Cerebellar cortex (tissue), 1 donor: ENCODE measurements around the gene GTF2H1.
"Not testable (repeated sequence)": the region's sequence is repeated elsewhere in the genome, so short reads cannot be mapped to it uniquely, and the experiment has no call there.

ENCODE experiments used
- DNase-seq: peaks from one replicate; pipeline ENCODE4 v3.0.0-alpha.2; 2015; ENCODE audit warnings: low spot score

The GTF2H1 gene

GRCh38 chr11:18375941-18376340 lies 53.6 kb downstream of the GTF2H1 start:
- no peak for DNase-seq

GRCh38 chr11:18379201-18379600 lies 56.8 kb downstream of the GTF2H1 start:
- DNase-seq, result peak; percentile 64

DNA sequence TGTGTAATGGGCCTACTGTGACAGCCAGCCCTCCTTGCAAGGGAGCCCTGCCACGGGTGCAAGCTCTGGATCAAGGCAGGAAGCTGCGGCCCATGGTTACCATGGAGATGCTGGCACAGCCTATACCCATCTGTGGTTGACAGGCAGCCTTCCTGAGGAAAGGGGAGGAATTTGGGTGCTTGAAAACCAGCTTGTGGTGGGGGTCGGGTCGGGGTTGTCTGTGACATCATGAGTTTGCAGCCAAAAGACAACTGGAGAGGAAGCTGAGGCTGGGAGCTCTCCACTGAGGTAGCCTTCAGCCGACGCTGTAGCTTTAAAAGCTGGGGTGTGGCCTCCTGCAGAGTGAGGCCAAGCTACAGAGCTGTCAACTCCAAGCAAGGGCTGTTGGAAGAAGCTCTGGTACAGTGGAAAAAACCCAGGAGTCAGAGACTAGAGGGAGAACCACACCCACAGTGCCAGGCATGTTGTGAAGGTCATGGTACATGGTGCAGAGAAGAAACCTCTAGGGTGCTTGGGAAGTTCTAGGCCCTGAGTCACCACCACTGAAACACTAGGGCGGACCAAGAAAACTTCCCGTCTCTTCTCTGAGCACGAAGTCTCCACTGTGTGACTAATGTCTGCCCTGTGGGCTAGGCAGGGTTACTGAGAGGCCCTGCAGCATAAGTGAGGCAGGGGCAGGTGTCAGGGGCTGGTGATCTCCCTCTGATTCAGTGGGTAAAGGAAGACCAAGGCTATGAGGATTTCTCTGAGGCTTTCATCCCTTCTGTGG lies 61.2 kb downstream of the GTF2H1 start:
- peak; percentile 91 for DNase-seq

GRCh38 chr11:18384157-18384641 lies 61.8 kb downstream of the GTF2H1 start:
- peak; percentile 62 for DNase-seq

DNA sequence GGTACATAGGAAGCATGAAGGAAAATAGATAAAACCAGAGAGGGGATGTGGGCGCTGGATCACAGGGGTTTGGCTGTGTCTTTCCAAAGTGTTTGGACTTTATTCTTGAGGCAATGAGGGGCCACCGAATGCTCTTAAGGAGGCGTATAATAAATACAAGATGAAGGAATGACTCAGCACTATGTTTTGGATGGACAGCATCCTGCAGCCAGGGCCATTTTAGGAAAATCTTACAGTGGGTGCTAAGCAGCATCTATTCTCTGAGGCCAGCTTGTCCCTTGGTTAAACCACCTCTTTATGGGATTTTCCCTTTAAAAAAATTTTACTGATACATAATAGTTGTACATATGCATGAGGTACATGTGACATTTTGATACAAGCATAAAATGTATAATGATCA lies 67.7 kb downstream of the GTF2H1 start:
- no peak for DNase-seq

DNA sequence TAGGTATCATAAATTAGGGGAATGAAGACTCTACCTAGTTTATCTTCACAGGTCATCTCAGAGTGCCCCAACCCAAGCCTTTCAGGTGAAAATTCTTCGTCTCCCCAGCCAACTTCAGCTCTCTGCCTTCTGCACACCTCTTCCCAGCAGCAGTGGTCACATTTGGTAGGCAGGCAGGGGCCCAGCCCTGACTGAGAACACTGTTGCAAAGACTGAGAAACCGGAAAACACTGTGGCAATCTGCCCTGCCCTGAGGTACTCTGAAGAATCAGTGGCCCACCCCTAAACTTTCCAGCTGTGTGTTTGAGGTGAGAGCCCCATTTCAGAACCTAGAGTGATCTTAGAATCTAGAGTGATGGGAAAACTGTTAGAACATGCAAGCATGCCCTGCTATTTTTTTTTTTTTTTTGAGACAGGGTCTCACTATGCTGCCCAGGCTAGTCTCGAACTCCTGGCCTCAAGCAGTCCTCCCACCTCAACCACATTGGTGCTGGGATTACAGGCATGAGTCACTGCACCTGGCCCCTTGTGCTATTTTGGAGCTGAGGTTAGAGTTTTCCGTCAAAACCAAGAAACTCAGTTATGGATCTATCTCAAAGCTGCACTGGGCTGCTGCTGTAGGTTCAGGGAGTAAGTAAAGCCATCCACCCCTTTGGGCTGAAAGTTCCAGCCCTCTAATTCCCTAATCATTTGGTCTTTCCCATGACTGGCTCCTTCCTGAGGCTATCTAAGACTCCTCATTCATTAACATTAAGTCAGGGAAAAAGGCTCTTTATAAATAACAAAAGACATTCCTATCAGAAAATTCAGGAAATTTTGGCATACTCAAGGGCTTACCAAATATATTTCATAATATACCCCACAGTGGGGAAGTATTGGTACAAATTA lies 70.3 kb downstream of the GTF2H1 start:
- DNase-seq, result no peak

- DNase-seq, result no peak
Observed at GRCh38 chr11:18393581-18394274, 71.4 kb downstream of the GTF2H1 start.

GRCh38 chr11:18394275-18394927 lies 72.0 kb downstream of the GTF2H1 start, which contains the start of gene LDHA:
LDHA (plus strand) TSS chr11:18394563; CDS start chr11:18396843, 2,280 bp downstream.
- peak; percentile 94 for DNase-seq

- DNase-seq, result peak; percentile 47
Observed at GRCh38 chr11:18394928-18395734, 72.8 kb downstream of the GTF2H1 start.

DNA sequence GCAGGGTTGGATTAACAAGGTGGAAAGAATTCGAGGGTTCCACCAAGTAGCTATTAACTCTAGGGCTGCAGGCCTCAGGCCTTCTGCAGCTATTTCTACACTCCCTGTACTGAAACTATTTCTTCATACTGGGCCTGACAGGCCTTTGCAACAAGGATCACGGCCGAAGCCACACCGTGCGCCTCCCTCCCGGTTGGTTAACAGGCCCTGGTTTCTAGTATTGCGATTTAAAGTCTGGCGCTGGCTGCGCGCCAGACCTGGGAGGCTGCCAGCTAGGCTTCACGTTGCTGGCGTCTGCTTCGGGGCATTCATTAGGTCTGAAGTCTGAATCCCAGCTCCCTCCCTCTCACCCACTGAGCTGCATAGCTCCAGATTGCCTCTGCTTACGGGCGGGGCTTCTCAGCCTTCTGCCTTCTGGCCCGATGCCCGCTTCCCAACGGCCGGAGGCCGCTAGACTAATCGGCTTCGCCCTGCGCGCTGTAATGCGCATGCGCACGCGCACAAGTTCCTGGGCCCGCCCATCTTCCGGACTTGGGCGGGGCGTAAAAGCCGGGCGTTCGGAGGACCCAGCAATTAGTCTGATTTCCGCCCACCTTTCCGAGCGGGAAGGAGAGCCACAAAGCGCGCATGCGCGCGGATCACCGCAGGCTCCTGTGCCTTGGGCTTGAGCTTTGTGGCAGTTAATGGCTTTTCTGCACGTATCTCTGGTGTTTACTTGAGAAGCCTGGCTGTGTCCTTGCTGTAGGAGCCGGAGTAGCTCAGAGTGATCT lies 73.6 kb downstream of the GTF2H1 start:
- DNase-seq, result peak; percentile 99

- DNase-seq, result no peak
Observed at GRCh38 chr11:18397921-18398320, 75.6 kb downstream of the GTF2H1 start.

GRCh38 chr11:18401077-18401476 lies 78.7 kb downstream of the GTF2H1 start:
- DNase-seq, result not testable (repeated sequence)

DNA sequence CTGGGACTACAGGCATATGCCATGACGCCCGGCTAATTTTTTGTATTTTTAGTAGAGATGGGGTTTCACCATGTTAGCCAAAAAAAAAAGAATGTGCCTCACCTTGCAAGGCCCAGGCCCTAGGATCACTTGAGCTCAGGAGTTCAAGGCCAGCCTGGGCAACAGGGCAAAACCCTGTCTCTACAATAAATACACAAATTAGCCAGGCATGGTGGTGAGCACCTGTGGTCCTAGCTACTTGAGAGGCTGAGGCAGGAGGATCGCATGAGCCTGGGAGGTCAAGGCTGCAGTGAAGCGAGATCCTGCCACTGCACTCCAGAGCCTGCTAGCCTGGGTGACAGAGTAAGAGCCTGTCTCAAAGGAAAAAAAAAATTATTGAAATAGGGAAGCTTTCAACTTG lies 81.7 kb downstream of the GTF2H1 start:
- DNase-seq, result no peak

DNA sequence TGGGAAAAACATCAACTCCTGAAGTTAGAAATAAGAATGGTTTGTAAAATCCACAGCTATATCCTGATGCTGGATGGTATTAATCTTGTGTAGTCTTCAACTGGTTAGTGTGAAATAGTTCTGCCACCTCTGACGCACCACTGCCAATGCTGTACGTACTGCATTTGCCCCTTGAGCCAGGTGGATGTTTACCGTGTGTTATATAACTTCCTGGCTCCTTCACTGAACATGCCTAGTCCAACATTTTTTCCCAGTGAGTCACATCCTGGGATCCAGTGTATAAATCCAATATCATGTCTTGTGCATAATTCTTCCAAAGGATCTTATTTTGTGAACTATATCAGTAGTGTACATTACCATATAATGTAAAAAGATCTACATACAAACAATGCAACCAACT lies 85.0 kb downstream of the GTF2H1 start:
- DNase-seq, result not testable (repeated sequence)

DNA sequence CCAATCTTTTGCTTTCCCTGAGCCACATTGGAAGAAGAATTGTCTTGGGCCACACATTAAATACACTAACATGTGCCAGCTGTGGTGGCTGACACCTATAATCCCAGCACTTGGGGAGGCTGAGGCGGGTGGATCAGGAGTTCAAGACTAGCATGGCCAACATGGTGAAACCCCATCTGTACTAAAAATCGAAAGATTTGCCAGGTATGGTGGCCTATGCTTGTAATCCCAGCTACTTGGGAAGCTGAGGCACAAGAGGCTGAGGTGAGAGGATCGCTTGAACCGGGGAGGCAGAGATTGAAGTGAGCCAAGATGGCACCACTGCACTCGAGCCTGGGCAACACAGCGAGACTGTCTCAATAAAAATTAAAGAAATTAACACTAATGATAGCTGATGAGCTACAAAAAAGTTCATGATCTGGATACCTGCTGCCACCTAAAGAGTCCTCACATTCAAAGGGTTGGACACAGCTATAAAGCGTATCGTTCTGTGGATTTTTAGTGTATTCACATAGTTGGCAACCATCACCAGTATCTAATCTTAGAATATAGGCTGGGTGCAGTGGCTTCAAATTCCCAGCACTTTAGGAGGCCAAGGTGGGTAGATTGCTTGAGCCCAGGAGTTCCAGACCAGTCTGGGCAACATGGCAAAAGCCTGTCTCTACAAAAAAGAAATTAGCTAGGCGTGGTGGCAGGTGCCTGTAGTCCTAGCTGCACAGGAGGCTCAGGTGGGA lies 86.4 kb downstream of the GTF2H1 start:
- DNase-seq, result peak; percentile 11

DNA sequence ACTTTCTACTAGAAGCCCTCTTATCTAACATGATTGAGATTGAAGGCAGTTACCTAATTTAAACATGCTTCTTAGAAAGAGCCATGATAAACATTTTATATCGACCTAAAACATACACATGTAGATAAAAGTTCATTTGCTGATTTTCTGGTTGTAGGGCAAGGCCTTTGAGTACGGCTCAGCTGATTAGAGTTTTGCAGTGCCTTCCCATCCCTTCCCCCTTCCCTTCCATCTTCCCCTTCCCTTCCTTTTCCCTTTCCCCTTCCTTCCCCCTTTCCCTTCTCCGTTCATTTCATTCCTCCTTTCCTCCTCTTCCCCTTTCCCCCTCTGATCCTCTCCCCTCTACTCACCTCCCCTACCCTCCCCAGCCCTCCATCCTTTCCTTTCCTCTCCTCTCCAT lies 94.1 kb downstream of the GTF2H1 start:
- DNase-seq, result no peak
